HG02840 (cell line): ENCODE data around the gene NLGN4X.
"Not testable (repeated sequence)": the region's sequence is repeated elsewhere in the genome, so short reads cannot be mapped to it uniquely, and the experiment has no call there.

ENCODE experiments used
- ATAC-seq: cut with Tn5 transposase; IDR thresholded peaks from one replicate; pipeline ENCODE4 v1.9.1; 2021; ENCODE audit warnings: mild to moderate bottlenecking, moderate library complexity, moderate number of reproducible peaks; ENCODE audit not compliant: unreplicated experiment, low FRiP score

The NLGN4X gene

GRCh38 chrX:5903586-5904190 lies 325.0 kb downstream of the NLGN4X start:
- ATAC-seq, result not testable (repeated sequence)

DNA sequence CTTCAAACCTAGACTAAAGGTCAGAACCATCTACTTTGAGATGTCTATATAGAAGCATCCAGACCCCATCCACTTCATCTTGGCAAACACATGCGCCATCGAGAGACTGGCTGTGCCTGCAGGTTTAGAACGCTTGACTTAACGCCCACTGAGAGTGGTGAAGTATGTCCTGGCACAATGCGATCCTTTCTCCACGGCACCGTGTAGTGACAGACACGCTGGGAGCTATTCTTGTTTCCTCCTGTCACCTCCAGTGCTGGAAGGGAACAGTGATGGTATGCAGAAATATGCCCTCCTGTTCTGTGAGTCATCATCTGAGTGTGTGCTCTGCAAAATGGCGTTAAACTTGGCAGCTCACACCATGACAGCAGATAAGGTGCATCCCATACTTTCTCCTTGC lies 330.2 kb downstream of the NLGN4X start:
- no peak for ATAC-seq

DNA sequence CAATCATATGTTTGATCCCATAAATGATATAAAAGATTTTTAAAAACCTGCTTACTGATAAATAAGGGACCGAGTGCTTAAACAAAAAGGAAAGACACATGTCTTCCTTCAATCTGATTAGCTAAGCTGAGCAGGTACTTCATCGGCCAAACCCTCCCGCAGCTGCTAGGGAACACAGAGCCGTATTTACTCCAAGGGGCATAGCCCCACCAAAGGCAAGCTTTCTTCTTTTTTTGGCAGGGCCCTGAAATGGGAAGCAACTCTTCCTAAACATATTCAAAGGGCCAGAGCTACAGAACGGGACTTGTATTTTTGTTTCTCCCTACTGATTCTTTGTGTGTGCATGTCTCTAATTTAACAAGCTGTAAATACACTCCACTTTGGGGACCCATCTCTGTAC lies 337.3 kb downstream of the NLGN4X start:
- no peak for ATAC-seq

DNA sequence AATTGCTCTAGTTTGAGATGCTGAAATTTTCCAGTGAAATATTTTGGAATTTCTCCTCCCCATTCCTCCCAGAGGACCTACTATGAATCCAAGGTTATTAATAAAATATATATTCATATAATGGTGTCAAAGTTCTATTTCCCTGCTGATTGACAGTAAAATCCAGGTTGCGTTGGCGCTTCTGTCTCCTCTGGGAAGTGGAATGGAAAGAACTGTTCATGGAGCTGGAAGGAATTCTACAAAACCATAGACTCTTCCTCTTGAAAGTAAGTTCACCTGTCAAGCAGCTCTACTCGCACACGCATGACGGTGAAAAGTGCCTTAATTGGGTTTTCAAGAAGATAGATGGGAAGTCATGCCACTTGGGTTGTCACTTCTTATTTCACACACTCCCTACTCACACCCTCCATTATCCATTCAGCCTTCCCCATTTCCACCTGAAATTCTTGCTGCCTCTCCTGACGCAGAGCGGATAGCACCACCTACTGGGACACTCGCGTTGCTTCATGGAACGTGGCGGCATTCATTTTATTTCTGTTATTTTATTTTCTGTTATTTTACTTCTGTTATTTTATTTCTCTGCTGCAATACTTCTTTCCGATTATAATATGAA lies 351.6 kb downstream of the NLGN4X start:
- no peak for ATAC-seq

GRCh38 chrX:5870238-5870637 lies 358.4 kb downstream of the NLGN4X start:
- no peak for ATAC-seq

GRCh38 chrX:5869786-5870185 lies 358.9 kb downstream of the NLGN4X start:
- ATAC-seq, result no peak

DNA sequence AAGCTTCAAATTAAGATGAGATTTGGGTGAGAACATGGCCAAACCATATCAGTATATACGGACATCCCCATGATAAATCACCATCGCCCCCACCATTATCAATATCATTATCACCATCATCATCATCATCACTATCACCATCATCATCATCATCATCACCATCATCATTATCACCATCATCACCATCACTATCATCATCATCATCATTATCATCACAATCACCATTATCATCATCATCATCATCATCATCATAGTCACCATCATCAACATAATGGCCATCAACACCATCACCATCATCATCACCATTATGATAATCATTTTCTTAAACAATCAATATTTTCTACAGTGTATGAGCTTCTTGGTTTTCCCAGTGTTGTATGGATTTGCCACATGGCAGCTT lies 360.9 kb downstream of the NLGN4X start:
- ATAC-seq, result no peak

- no peak for ATAC-seq
Observed at GRCh38 chrX:5857232-5857631, 371.4 kb downstream of the NLGN4X start.

DNA sequence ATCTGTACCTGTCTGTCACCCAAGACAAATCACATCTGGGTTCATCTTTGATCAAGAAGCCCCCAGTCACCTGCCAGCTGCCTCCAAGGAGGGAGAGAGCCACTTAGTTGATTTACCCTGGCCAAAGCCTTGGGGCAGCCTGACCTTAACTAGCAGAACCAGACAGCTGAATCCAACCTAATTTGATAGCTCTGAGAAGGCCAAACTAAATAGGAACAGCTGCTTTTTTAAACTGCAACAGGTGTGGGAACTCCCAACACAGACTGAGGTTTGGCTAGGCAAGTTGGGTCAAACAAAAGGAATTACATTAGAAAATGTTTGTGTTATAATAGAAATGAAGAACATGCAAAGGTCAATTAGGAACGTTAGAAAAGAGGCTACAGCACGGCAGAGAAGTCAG lies 375.7 kb downstream of the NLGN4X start:
- ATAC-seq, result no peak

GRCh38 chrX:5842601-5843000 lies 386.1 kb downstream of the NLGN4X start:
- ATAC-seq, result no peak
